ENCODE results near the gene SMG6. TPM values are rescaled to one million over a fixed set of nuclear protein-coding genes. Genes with fewer than 3 reads are reported as not detected.

Gene SMG6
- total and polyA plus RNA-seq, 2 of the 8 experiments (the other 6 are each of a cell fraction or from before 2014, with no cell fraction given): 18.5 to 25.2 TPM

DNA sequence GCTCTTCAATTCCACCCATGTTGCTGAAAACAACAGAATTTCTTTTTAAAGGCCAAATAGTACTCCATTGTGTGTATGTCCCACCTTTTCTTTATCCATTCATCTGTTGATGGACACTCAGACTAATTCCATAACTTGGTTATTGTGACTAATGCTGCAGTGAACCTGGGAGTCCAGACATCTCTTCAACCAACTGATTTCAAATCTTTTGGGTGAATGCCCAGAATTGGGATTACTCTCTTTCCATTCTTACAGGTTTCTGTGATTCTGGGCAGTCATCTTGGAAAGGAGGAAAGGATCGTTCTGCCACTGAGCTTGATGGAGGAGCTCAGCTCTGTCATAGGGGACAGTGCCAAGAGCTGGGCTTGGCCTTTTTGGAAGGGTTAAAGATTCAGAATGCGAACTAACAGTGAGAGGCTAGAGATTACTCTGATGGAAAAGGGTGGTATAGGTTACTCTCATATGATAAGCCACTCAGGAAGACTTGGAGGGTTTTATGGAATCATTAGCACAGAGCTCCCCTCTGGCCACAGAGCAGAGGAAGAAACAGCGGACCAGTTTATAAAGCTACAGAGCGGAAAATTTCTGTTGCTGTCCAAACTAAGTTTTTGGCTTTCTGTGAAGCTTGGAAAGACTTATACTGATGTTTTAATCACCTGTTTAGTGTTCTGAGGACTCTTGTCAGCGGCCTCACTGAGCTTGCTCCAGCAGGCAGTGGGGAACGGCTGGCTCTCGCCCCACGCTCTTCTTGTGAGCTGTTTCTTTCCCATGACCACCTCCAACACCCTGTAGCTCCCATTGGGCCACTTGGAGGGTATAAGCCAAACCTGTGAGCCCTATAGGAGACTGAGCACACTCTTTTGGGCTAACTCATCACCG lies 200.4 kb downstream of the SMG6 start:
- H3K18ac ChIP-seq (ENCODE audit: extremely low read depth, low read length): no peak overlapping the region
- no peaks in the 10 kb centered on the region for H3K79me1 ChIP-seq (ENCODE audit: low read depth, low read length)
- H3K4me3 ChIP-seq (ENCODE audit: extremely low read depth in 1 of 4, insufficient read depth in 2 of 4, low read depth in 3 of 4, low read length in 4 of 4): no peak overlapping the region
- no peaks in the 10 kb centered on the region for H4K20me1 ChIP-seq (replicated peaks in 1 of 2; ENCODE audit: control insufficient read depth in 1 of 2, insufficient read depth in 2 of 2, low read length in 2 of 2)
- no peak overlapping the region for H3K14ac ChIP-seq (ENCODE audit: insufficient read length)
- no peak overlapping the region for H2AFZ ChIP-seq (ENCODE audit: low read length)
- TF ChIP-seq SP1 (IDR thresholded peaks at IDR 0.05; ENCODE audit: low read depth, low read length) (no peak), KDM4A (IDR thresholded peaks at IDR 0.05; ENCODE audit: low read depth, low read length, severe bottlenecking) (no peak), RFX5 (IDR thresholded peaks at IDR 0.05; ENCODE audit: borderline replicate concordance, low read depth, low read length) (no peak), ASH2L (IDR thresholded peaks at IDR 0.05; ENCODE audit: low read length) (no peak), CHD2 (IDR thresholded peaks at IDR 0.05; ENCODE audit: low read length) (no peak), SP2 (IDR thresholded peaks at IDR 0.05; ENCODE audit: low read length) (no peak), BCL11A (IDR thresholded peaks at IDR 0.05; ENCODE audit: low read depth in 2 of 2, low read length in 2 of 2) (no peak), PHF8 (conservative IDR thresholded peaks at IDR 0.05; ENCODE audit: low read depth, low read length) (no peak), GTF2F1 (IDR thresholded peaks at IDR 0.05; ENCODE audit: borderline replicate concordance, low read depth, low read length) (no peak), HDAC2 (IDR thresholded peaks at IDR 0.05; ENCODE audit: borderline replicate concordance in 1 of 2, low read depth in 2 of 2, low read length in 2 of 2) (no peak)
- TF ChIP-seq, protein P1, sequence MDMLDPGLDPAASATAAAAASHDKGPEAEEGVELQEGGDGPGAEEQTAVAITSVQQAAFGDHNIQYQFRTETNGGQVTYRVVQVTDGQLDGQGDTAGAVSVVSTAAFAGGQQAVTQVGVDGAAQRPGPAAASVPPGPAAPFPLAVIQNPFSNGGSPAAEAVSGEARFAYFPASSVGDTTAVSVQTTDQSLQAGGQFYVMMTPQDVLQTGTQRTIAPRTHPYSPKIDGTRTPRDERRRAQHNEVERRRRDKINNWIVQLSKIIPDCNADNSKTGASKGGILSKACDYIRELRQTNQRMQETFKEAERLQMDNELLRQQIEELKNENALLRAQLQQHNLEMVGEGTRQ (IDR thresholded peaks at IDR 0.05; ENCODE audit: low read length): no peak
- no peak overlapping the region for H2AK5ac ChIP-seq (ENCODE audit: low read depth, low read length)
- no peak overlapping the region for H3K56ac ChIP-seq (replicated peaks; ENCODE audit: insufficient read length, low read depth, low read length)
- H3K9me3 ChIP-seq (ENCODE audit: insufficient read depth in 2 of 2, low read depth in 1 of 2, low read length in 1 of 2): no peaks in the 10 kb centered on the region
- no peaks in the 10 kb centered on the region; a peak in 1 of 8 replicates for H3K36me3 ChIP-seq (ENCODE audit: control insufficient read depth in 2 of 4, insufficient read depth in 4 of 4, low read length in 3 of 4)
- no peaks in the 10 kb centered on the region for H3K23me2 ChIP-seq (ENCODE audit: low read depth, low read length)
- POLR2A ChIA-PET (ENCODE audit: partially characterized antibody): interaction anchor here (1.4 kb wide), 1 partner anchor 29 kb away, joined by 3 read pairs; no protein-coding TSS in a partner anchor
- no peak overlapping the region for H2BK5ac ChIP-seq (ENCODE audit: low read depth, low read length)
- no peak overlapping the region for H4K5ac ChIP-seq (ENCODE audit: insufficient read length, low read depth, low read length)
- CTCF ChIA-PET (ENCODE audit: partially characterized antibody): interaction anchor here (0.6 to 2.2 kb wide), 12 partner anchors 8 to 264 kb away, joined by 3 to 8 read pairs (median 3); partner anchors contain the start of gene HIC1
- FAIRE-seq (no peak), DNase-seq (ENCODE audit: low read depth in 1 of 2, low spot score in 2 of 2) (no peak)
- H3K4me1 ChIP-seq (replicated peaks in 1 of 4; ENCODE audit: control insufficient read depth in 3 of 4, insufficient read depth in 4 of 4, low read length in 3 of 4): no peaks in the 10 kb centered on the region
- H2BK15ac ChIP-seq (ENCODE audit: low read length): no peak overlapping the region
- H3K27me3 ChIP-seq (replicated peaks in 1 of 4; ENCODE audit: control insufficient read depth in 3 of 4, extremely low read depth in 1 of 4, insufficient read depth in 3 of 4, low read length in 3 of 4): no peaks in the 10 kb centered on the region
- no peak overlapping the region for H3K23ac ChIP-seq (ENCODE audit: insufficient read length)
- no peak overlapping the region for H2BK120ac ChIP-seq (replicated peaks; ENCODE audit: low read depth, low read length)
- H2BK20ac ChIP-seq (ENCODE audit: low read length): no peak overlapping the region
- no peaks in the 10 kb centered on the region for H3K79me2 ChIP-seq (ENCODE audit: control insufficient read depth in 1 of 2, insufficient read depth in 2 of 2, low read length in 2 of 2)
- no peak overlapping the region for H3K4me2 ChIP-seq (ENCODE audit: insufficient read depth in 1 of 2, low read depth in 2 of 2, low read length in 2 of 2)
- no peak overlapping the region for H4K8ac ChIP-seq (ENCODE audit: extremely low read depth, insufficient read depth, low read length)
- no peak overlapping the region for H3K9ac ChIP-seq (replicated peaks in 1 of 4; ENCODE audit: extremely low read depth in 1 of 4, low read depth in 3 of 4, low read length in 3 of 4)
- WGBS, 2 experiments (ENCODE audit: extremely low coverage in 1 of 2, insufficient coverage in 1 of 2, insufficient read length in 1 of 2, insufficient replicate concordance in 2 of 2, low coverage in 1 of 2, low lambda C conversion rate in 2 of 2, missing lambda C conversion rate in 1 of 2): 91% methylated on average over 9 of the region's 9 CpGs; no CpG with 5 or more reads in 1 of the 2 experiments
- no peak overlapping the region for H4K91ac ChIP-seq (replicated peaks; ENCODE audit: insufficient read length, low read length)
- H3K27ac ChIP-seq (ENCODE audit: low read depth, low read length): no peak overlapping the region
- H2BK12ac ChIP-seq (ENCODE audit: low read depth, low read length): no peak overlapping the region
- no peak overlapping the region for H3K4ac ChIP-seq (replicated peaks; ENCODE audit: insufficient read length, low read depth, low read length)
